Measurements from ENCODE around the gene KCNMB2. TPM values are rescaled to one million over a fixed set of nuclear protein-coding genes. Genes with fewer than 3 reads are reported as not detected.

KCNMB2 gene
- polyA plus RNA-seq, 1 of the 3 experiments (the other 2 are of a cell fraction), result not detected

- Histone ChIP-seq H4K20me1 (ENCODE audit: insufficient read depth) (no peaks in the 10 kb centered on the region), H3K4me2 (no peak overlapping the region), H3K9ac (no peak overlapping the region), H3K27ac (ENCODE audit: low read depth in 2 of 2, low read length in 1 of 2) (no peak overlapping the region), H3K36me3 (replicated peaks in 1 of 2; ENCODE audit: control insufficient read depth in 1 of 2, insufficient read depth in 2 of 2, low read length in 1 of 2) (no peaks in the 10 kb centered on the region), H3K9me3 (0 out of 2 replicates have a peak, but pooled peaks cover 6% of the 10 kb centered on the region), H3K4me3 (ENCODE audit: low read depth in 2 of 2, low read length in 1 of 2) (no peak overlapping the region), H2AFZ (ENCODE audit: low read depth) (no peak overlapping the region), H3K27me3 (ENCODE audit: insufficient read depth) (no peaks in the 10 kb centered on the region), H3K4me1 (ENCODE audit: control insufficient read depth in 1 of 2, insufficient read depth in 2 of 2, low read depth in 1 of 2, low read length in 1 of 2) (peaks cover 0 to 3% of the 10 kb centered on the region in 2 experiments; a peak in 1 of 4 replicates), H3K79me2 (ENCODE audit: insufficient read depth) (no peaks in the 10 kb centered on the region), H3F3A (replicated peaks; ENCODE audit: insufficient read depth) (no peaks in the 10 kb centered on the region), H3K9me2 (no peaks in the 10 kb centered on the region)
- TF ChIP-seq USF1 (IDR thresholded peaks at IDR 0.05; ENCODE audit: borderline replicate concordance, low read depth) (no peak), GABPA (IDR thresholded peaks at IDR 0.05; ENCODE audit: low read depth) (no peak), EP300 (IDR thresholded peaks at IDR 0.05; ENCODE audit: borderline replicate concordance in 1 of 2, low read depth in 1 of 2, low read length in 1 of 2) (no peak), PBX3 (IDR thresholded peaks at IDR 0.05) (no peak), RCOR1 (IDR thresholded peaks at IDR 0.05; ENCODE audit: low read length) (no peak), CHD2 (IDR thresholded peaks at IDR 0.05; ENCODE audit: low read length, partially characterized antibody) (no peak), TAF1 (IDR thresholded peaks at IDR 0.05; ENCODE audit: borderline replicate concordance, low read depth, low read length) (no peak), RFX5 (IDR thresholded peaks at IDR 0.05; ENCODE audit: low read length) (no peak), FOSL2 (IDR thresholded peaks at IDR 0.05; ENCODE audit: borderline replicate concordance, low read depth) (no peak), RAD21 (IDR thresholded peaks at IDR 0.05; ENCODE audit: low read length) (no peak), SMC3 (IDR thresholded peaks at IDR 0.05; ENCODE audit: low read depth, low read length) (no peak), GATA2 (CRISPR knock-in tag; IDR thresholded peaks at IDR 0.05) (no peak)
- 81% methylated on average over 2 of the region's 2 CpGs for WGBS (ENCODE audit: low lambda C conversion rate)
- CTCF ChIA-PET, result interaction anchor here (2.0 kb wide), 1 partner anchor 16 kb away, joined by 5 read pairs; no protein-coding TSS in a partner anchor
- DNase-seq, result no peak
- POLR2A ChIA-PET, result no interaction called here
Measured at GRCh38 chr3:178520451-178520850, 15.8 kb upstream of the KCNMB2 start.

GRCh38 chr3:178522200-178523052, 13.8 kb upstream of the KCNMB2 start:
- H3K9me2 ChIP-seq, result no peaks in the 10 kb centered on the region
- no peak overlapping the region; a peak in 1 of 4 replicates for H3K27ac ChIP-seq (ENCODE audit: low read depth in 2 of 2, low read length in 1 of 2)
- no peaks in the 10 kb centered on the region for H3K27me3 ChIP-seq (ENCODE audit: insufficient read depth)
- CTCF ChIA-PET, result interaction anchor here (0.6 to 0.8 kb wide), 2 partner anchors 21 to 28 kb away, joined by 3 read pairs; no protein-coding TSS in a partner anchor
- H3K9ac ChIP-seq, result no peak overlapping the region
- 41% methylated on average over 5 of the region's 5 CpGs for WGBS (ENCODE audit: low lambda C conversion rate)
- DNase-seq, result no peak
- no peaks in the 10 kb centered on the region for H3F3A ChIP-seq (replicated peaks; ENCODE audit: insufficient read depth)
- no peaks in the 10 kb centered on the region for H3K79me2 ChIP-seq (ENCODE audit: insufficient read depth)
- H2AFZ ChIP-seq (ENCODE audit: low read depth), result no peak overlapping the region
- POLR2A ChIA-PET, result no interaction called here
- peaks cover 0 to 3% of the 10 kb centered on the region in 2 experiments; a peak in 1 of 4 replicates for H3K4me1 ChIP-seq (ENCODE audit: control insufficient read depth in 1 of 2, insufficient read depth in 2 of 2, low read depth in 1 of 2, low read length in 1 of 2)
- no peak overlapping the region for H3K4me3 ChIP-seq (ENCODE audit: low read depth in 2 of 2, low read length in 1 of 2)
- TF ChIP-seq JUND (IDR thresholded peaks at IDR 0.05) (no peak), TEAD4 (IDR thresholded peaks at IDR 0.05; ENCODE audit: borderline replicate concordance, insufficient read depth) (no peak), ELF1 (IDR thresholded peaks at IDR 0.05) (no peak), USF2 (IDR thresholded peaks at IDR 0.05; ENCODE audit: borderline replicate concordance, low read depth, low read length) (no peak), NFIC (IDR thresholded peaks at IDR 0.05; ENCODE audit: borderline replicate concordance) (no peak), RCOR1 (IDR thresholded peaks at IDR 0.05; ENCODE audit: low read length) (no peak), NRF1 (IDR thresholded peaks at IDR 0.05; ENCODE audit: low read depth, low read length) (no peak), PBX3 (IDR thresholded peaks at IDR 0.05) (no peak), GATA2 (CRISPR knock-in tag; IDR thresholded peaks at IDR 0.05) (no peak), EZH2phosphoT487 (IDR thresholded peaks at IDR 0.05; ENCODE audit: borderline replicate concordance, low read depth) (no peak), ZBTB33 (IDR thresholded peaks at IDR 0.05; ENCODE audit: borderline replicate concordance, low read depth) (no peak), CHD2 (IDR thresholded peaks at IDR 0.05; ENCODE audit: low read length, partially characterized antibody) (no peak), RAD21 (IDR thresholded peaks at IDR 0.05; ENCODE audit: low read length) (no peak)
- H4K20me1 ChIP-seq (ENCODE audit: insufficient read depth), result no peaks in the 10 kb centered on the region
- no peak overlapping the region for H3K4me2 ChIP-seq
- 0 out of 2 replicates have a peak, but pooled peaks cover 6% of the 10 kb centered on the region for H3K9me3 ChIP-seq
- no peaks in the 10 kb centered on the region for H3K36me3 ChIP-seq (replicated peaks in 1 of 2; ENCODE audit: control insufficient read depth in 1 of 2, insufficient read depth in 2 of 2, low read length in 1 of 2)

Data from SK-N-SH (cell line).